OCI-LY3 (cell line): Measurements from ENCODE around the gene SAMD4A.

Source experiments
- H2AFZ ChIP-seq: fragments of 200-600, 300-600 bp; shearing (Covaris generic); 2 replicates; pipeline ENCODE4 v1.6.0; 2014; ENCODE audit warnings: antibody characterized with exemption, low read depth, low read length
- H3K27ac ChIP-seq: fragments of 200-600, 300-600 bp; sonication (generic); 2 replicates; pipeline ENCODE4 v1.5.1; 2014; ENCODE audit warnings: mild to moderate bottlenecking, low read length, moderate library complexity, mixed read lengths
- H3K27me3 ChIP-seq: fragments of 200-600, 300-600 bp; sonication (generic); 2 replicates; pipeline ENCODE4 v1.6.1; 2014; ENCODE audit warnings: low read depth, low read length, mixed read lengths
- H3K36me3 ChIP-seq: fragments of 200-600, 300-600 bp; sonication (generic); replicated peaks from 2 replicates; pipeline ENCODE3; 2014; ENCODE audit warnings: low read depth, low read length, mixed read lengths
- H3K4me1 ChIP-seq: fragments of 300-600, 200-600 bp; sonication (generic); 2 replicates; pipeline ENCODE4 v1.6.1; 2014; ENCODE audit warnings: low read length, mixed read lengths
- H3K4me2 ChIP-seq: fragments of 200-600, 300-600 bp; sonication (generic); 2 replicates; pipeline ENCODE4 v1.6.1; 2014; ENCODE audit warnings: low read length, mixed read lengths
- H3K4me3 ChIP-seq: fragments of 300-600, 200-600 bp; sonication (generic); 2 replicates; pipeline ENCODE4 v1.5.1; 2014; ENCODE audit warnings: antibody characterized with exemption, mild to moderate bottlenecking, low read length, moderate library complexity
- H3K79me2 ChIP-seq: fragments of 300-600, 200-600 bp; shearing (Covaris generic); 2 replicates; pipeline ENCODE4 v1.6.1; 2014; ENCODE audit warnings: mild to moderate bottlenecking, low read length, mixed read lengths
- H3K9ac ChIP-seq: fragments of 300-600, 200-600 bp; shearing (Covaris generic); 2 replicates; pipeline ENCODE4 v1.6.0; 2014; ENCODE audit warnings: mild to moderate bottlenecking, low read length, moderate library complexity
- H3K9me3 ChIP-seq: fragments of 200-600, 300-600 bp; shearing (Covaris generic); 2 replicates; pipeline ENCODE4 v1.6.1; 2014; ENCODE audit warnings: low read length, mixed read lengths; ENCODE audit not compliant: insufficient read depth
- H4K20me1 ChIP-seq: fragments of 200-600, 300-600 bp; sonication (generic); 2 replicates; pipeline ENCODE4 v1.6.1; 2016; ENCODE audit warnings: low read length, mixed read lengths; ENCODE audit not compliant: insufficient read depth
- CTCF ChIP-seq: fragments of 200-600, 300-600 bp; sonication (generic); IDR thresholded peaks from 2 replicates; pipeline ENCODE4 v1.5.1; 2014; ENCODE audit warnings: antibody characterized with exemption, low read length, low read depth
- EZH2phosphoT487 ChIP-seq: fragments of 200-600 bp; shearing (Covaris generic); IDR thresholded peaks from 2 replicates; pipeline ENCODE4 v1.6.1; 2018; ENCODE audit warnings: antibody characterized with exemption, mixed run types, low read depth

The SAMD4A gene

GRCh38 chr14:54713379-54713778 lies 146.5 kb downstream of the SAMD4A start:
- Histone ChIP-seq H3K9me3 (no peaks in the 10 kb centered on the region), H3K27ac (no peak overlapping the region), H4K20me1 (no peaks in the 10 kb centered on the region), H3K27me3 (peaks cover 10% of the 10 kb centered on the region; the same call in 1 of the 2 replicates), H3K79me2 (no peaks in the 10 kb centered on the region), H3K4me2 (no peak overlapping the region), H3K4me3 (no peak overlapping the region), H2AFZ (no peak overlapping the region), H3K36me3 (no peaks in the 10 kb centered on the region), H3K9ac (no peak overlapping the region), H3K4me1 (peaks cover 3% of the 10 kb centered on the region; the same call in 1 of the 2 replicates)
- TF ChIP-seq EZH2phosphoT487 = no peak
- no peak for TF ChIP-seq CTCF

GRCh38 chr14:54715239-54715638 lies 148.3 kb downstream of the SAMD4A start:
- no peak for TF ChIP-seq CTCF
- Histone ChIP-seq H3K4me2 (no peak overlapping the region), H3K79me2 (no peaks in the 10 kb centered on the region), H3K27me3 (peaks cover 13% of the 10 kb centered on the region; the same call in 1 of the 2 replicates), H4K20me1 (no peaks in the 10 kb centered on the region), H3K4me1 (peaks cover 3% of the 10 kb centered on the region; the same call in 1 of the 2 replicates), H3K4me3 (no peak overlapping the region), H3K36me3 (no peaks in the 10 kb centered on the region), H3K9ac (no peak overlapping the region), H3K9me3 (no peaks in the 10 kb centered on the region), H3K27ac (no peak overlapping the region), H2AFZ (no peak overlapping the region)

GRCh38 chr14:54715811-54716210 lies 148.9 kb downstream of the SAMD4A start:
- TF ChIP-seq EZH2phosphoT487 = no peak
- TF ChIP-seq CTCF = no peak
- H2AFZ ChIP-seq = no peak overlapping the region
- no peak overlapping the region for H3K27ac ChIP-seq
- H4K20me1 ChIP-seq = no peaks in the 10 kb centered on the region
- H3K9ac ChIP-seq = no peak overlapping the region
- peaks cover 16% of the 10 kb centered on the region; the same call in 1 of the 2 replicates for H3K27me3 ChIP-seq
- H3K4me3 ChIP-seq = no peak overlapping the region
- H3K9me3 ChIP-seq = no peaks in the 10 kb centered on the region
- no peak overlapping the region for H3K4me2 ChIP-seq
- H3K79me2 ChIP-seq = no peaks in the 10 kb centered on the region
- no peaks in the 10 kb centered on the region for H3K36me3 ChIP-seq
- peaks cover 3% of the 10 kb centered on the region; the same call in 1 of the 2 replicates for H3K4me1 ChIP-seq

- Histone ChIP-seq H3K4me1 (peaks cover 3% of the 10 kb centered on the region; the same call in 1 of the 2 replicates), H4K20me1 (no peaks in the 10 kb centered on the region), H3K79me2 (no peaks in the 10 kb centered on the region)
Measured at GRCh38 chr14:54716862-54717261, 149.9 kb downstream of the SAMD4A start.

More at GRCh38 chr14:54716862-54717261, 149.9 kb downstream of the SAMD4A start:
- Histone ChIP-seq H2AFZ (no peak overlapping the region), H3K9me3 (no peaks in the 10 kb centered on the region), H3K4me2 (no peak overlapping the region), H3K9ac (no peak overlapping the region), H3K27me3 (peaks cover 18% of the 10 kb centered on the region; the same call in 1 of the 2 replicates), H3K36me3 (no peaks in the 10 kb centered on the region), H3K27ac (no peak overlapping the region), H3K4me3 (no peak overlapping the region)
- TF ChIP-seq EZH2phosphoT487 (no peak), CTCF (no peak)
